Fibroblast of skin of left biceps (primary cell): ENCODE data around the gene CHADL.

Experiments used
- DNase-seq, 2 experiments: peaks; one replicate each; pipeline ENCODE4 v3.0.0-alpha.2; 2013; ENCODE audit warnings: low read depth in 2 of 2

CHADL gene

DNA sequence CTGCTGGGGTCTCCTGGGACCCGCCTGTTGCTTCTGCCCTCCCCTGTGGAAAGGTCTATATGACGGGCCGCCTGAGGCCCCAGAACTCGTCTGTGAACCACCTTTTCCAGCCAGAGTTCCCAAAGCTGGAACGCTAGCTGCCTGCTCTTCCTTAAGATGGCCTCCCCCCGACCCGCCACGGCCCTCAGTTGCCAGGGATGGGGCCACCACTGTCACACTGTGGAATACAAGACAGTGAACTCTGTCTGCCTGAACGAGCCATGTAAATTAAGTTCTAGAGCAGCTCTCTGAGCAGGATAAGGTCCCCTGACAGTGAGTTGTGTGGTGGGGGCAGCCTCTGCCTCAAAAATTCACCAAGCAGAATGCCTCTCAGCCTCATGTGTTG, 10.3 kb downstream of the CHADL start:
- DNase-seq, result no peak

DNA sequence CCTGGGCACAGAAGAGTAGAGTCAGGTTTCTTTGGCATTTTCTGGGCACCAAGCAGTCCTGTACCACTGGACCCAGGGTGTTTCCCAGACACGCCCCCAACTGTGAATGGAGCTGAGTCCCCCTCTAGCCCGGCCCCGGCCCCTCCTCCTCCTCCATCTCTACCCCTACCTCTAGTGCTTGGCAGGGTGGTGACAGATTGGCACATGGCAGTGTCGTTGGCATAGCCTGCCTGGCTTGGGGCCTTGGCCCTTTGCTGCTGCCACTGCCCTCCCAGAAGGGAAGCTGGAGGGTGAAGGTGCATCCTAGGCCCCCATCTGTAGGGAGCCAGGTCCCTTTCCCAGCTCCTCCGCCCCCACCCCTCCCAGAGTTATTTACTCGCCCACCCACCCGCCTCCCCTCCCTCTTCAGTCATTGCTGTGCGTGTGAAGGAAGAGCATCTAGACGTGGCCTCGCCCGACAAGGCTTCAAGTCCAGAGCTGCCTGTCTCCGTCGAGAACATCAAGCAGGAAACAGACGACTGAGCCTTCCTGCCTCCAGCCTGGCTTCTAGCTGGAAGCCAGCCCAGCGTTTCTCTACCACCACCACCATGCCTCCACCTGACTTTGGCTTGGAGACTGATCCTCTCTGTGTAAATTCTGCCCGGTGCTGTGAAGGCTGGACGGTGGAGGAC, 10.9 kb downstream of the CHADL start:
- no peak for DNase-seq

GRCh38 chr22:41229215-41229614, 11.5 kb downstream of the CHADL start:
- no peak for DNase-seq

- no peak for DNase-seq
Measured at GRCh38 chr22:41226723-41227655, 13.7 kb downstream of the CHADL start.

DNA sequence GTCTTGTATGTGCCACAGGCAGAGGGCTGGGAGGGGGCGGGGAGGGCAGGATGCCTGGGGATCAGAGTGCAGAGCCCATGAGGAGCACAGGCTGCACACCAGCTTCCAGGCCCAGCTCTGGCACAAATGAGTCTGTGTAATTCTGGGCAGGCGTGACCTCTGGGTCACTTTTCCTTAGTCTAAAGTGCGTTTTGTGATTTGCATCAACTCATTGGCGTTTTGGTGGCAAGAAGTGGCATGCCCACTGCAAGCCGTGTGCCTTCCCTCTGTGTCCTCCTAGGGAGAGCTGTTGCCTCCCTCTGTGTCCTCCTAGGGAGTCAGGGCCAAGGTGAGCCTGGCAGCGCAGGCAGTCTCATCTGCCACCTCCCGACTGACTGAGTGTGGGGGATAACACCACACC, 17.2 kb downstream of the CHADL start:
- DNase-seq, result no peak

DNA sequence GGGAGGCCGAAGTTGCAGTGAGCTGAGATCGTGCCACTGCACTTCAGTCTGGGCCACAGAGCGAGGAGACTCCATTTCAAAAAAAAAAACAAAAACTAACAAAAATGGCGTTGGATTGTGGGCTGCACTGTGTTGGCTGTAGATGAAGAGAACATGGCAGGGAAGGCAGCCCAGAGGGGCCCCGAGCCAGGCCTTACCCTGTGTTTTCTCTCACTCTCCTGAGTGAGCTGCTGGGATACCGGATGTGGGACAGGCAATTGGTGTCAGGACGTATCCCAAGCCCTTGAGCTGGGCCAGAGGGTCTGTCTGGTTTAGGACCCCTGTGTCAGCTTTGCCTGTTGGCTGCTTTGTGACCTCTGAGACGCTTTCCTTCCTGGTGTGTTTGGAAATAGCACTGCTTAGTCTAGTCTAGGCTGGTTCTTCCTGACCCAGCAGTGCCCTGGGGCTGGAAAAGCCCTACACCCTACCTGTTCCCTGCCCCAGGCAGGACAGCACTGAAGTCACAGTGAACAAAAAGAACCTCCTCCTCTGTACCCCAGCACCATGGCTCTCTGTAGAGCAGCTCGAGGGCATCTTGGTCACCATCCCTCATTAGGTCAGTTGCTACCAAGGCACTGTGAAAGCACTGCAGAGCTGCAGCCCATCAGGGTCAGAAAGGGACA, 17.8 kb downstream of the CHADL start:
- no peak for DNase-seq

DNA sequence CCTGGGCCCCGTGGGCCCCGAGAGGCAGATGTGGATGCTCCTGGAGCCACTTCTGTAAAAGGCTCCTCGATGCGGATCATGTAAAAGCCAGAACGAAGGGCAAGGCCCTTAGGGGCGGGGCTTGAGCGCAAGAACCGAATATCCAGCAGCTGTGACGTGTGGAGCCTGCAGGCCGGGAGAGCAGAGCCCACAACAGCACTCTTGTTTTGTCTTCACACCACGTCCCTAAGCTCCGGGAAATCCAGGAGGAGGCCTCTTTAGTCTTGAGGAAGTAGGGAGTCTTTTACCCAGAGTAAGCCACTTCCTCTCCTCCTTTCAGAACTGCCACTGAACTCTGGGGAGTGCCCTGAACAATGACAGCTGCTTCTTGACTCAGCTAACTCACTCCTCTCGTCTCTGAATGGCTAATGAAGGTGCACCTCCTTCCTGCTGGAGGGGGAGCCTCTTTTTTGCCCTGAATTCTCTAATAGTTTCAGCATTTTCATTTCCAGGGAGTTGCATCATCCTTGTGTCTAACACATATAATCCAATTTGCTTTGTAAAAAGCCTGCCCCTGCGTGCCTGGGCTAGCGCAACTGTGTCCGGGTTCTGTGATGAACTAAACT, 23.1 kb downstream of the CHADL start:
- DNase-seq, result peak; percentile 60 to 68

DNA sequence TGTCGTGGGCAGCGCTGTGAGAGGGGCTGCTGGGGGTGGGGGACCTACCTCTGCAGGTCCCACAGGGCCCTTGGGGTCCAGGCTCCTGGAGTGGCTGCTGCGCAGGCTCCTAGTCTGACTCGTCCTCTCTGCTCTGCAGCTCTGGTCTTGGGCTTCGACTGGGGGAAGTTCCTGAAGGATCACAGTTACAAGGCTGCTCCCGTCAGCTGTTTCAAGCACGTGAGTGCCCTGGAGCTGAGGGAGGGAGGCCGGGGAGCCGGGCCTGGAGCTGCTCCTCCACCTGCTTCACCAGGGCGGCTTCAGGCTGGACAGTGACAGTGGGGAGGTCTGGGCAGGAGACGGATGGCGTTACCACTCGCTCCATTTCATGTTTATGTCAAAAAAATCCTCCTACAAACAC, 23.7 kb downstream of the CHADL start:
- no peak for DNase-seq

DNA sequence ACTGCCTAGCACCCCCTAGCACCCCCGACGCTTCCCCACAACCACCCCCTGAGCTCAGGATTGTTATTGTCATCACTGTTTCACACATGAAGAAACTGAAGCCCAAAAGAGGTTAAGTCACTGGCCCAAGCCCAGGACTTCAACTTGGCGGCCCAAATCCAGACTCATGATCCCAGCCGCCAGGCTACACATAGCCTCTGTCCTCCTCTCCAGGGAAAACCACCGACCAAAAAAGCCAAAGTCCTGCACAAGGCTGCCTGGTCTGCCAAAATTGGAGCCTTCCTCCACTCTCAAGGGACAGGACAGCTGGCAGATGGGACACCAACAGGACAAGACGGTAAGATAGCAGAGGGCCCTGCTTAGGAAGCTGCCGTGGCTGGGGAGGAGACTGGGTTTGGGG, 24.8 kb downstream of the CHADL start:
- no peak for DNase-seq

- no peak for DNase-seq
Measured at GRCh38 chr22:41215409-41215808, 25.3 kb downstream of the CHADL start.

DNA sequence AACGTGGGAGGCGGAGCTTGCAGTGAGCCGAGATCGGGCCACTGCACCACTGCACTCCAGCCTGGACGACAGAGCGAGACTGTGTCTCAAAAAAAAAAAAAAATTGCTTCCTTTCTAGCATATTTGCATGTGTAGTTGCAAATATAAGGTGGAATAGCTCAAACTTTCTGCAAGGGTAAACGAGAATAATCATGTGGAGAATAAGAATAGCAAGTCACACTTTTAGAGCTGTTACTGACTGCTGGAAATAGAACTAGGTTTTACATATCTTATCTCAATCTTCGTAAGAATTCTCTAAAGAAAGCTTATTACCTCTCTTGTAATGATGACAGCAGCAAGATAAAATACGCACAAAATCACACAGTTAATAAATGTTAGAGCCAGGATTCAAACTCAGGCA, 34.0 kb downstream of the CHADL start:
- no peak for DNase-seq

DNA sequence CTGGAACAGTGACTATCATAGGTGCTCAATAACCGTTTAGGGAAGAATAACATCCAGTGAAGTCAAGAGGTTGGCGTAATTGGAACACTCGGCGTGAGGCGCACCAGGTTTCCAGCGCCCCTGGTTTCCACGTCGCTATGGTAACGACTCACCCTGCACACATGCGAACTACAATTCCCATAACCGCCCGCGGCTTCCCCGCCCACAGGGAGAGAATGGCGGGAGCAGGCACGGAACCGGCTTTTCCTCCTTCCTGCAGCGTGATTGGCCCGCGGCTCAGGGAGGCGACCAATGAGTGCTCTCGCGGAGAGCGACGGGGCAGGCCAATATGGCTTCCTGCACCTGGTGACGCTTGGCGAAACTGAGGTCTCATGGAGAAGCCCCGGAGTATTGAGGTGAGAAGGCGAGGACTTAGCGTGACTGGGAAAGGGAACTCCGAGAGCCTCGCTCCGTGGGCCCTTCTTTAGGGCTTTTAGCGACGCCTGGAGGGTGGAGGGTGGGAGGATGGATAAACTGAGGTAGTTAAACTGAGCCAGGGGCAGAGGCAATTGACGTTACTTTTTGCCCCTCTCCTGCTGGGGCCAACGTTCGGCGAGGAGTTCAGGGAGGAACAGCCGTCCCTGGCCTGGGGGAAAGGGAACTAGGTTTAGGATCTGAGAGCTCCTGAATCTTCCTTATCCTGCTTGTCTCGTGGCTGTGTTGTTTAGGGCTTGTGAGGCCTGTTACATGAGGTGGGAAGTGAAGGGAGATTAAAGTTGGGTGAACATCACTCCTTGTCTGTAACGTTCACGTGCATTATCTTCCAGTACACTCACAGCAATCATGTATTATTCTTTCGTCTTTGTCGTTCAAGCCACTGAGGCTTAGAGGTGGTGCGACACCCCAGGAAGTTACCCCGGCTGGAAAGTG, 35.5 kb downstream of the CHADL start, which contains the start of gene L3MBTL2:
Gene L3MBTL2, plus strand, starts transcription at position 321 of the 909 bp plus-strand sequence. Its CDS starts 51 bp downstream, at position 372.
- peak; percentile 78 to 81 for DNase-seq

GRCh38 chr22:41204066-41204465, 36.7 kb downstream of the CHADL start:
- no peak for DNase-seq

GRCh38 chr22:41203118-41203517, 37.6 kb downstream of the CHADL start:
- DNase-seq, result no peak

GRCh38 chr22:41201141-41201540, 39.6 kb downstream of the CHADL start:
- no peak for DNase-seq

DNA sequence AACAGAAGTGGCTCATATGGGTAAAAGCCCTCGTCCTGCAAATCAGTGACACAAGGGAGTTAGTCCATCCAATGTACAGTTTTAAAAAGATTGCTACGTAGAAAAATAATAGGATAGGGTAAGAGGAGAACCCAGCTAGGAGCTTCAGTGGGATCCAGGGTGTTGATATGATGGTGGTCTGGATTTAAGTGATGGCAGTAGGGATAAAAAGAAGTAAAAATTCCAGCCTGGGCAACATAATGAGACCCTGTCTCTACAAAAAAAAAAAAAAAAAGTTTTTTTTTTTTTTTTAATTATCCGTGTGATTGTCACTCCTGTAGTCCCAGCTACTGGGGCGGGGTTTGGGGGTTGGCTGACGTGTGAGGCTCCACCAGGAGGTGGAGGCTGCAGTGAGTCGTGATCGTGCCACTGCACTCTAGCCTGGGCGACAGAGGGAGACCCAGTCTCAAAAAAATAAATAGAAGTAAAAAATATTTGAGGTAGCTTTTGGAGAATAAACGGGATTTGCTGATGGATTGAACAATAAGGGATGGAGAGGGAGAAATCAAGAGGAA, 42.6 kb downstream of the CHADL start:
- DNase-seq, result no peak

DNA sequence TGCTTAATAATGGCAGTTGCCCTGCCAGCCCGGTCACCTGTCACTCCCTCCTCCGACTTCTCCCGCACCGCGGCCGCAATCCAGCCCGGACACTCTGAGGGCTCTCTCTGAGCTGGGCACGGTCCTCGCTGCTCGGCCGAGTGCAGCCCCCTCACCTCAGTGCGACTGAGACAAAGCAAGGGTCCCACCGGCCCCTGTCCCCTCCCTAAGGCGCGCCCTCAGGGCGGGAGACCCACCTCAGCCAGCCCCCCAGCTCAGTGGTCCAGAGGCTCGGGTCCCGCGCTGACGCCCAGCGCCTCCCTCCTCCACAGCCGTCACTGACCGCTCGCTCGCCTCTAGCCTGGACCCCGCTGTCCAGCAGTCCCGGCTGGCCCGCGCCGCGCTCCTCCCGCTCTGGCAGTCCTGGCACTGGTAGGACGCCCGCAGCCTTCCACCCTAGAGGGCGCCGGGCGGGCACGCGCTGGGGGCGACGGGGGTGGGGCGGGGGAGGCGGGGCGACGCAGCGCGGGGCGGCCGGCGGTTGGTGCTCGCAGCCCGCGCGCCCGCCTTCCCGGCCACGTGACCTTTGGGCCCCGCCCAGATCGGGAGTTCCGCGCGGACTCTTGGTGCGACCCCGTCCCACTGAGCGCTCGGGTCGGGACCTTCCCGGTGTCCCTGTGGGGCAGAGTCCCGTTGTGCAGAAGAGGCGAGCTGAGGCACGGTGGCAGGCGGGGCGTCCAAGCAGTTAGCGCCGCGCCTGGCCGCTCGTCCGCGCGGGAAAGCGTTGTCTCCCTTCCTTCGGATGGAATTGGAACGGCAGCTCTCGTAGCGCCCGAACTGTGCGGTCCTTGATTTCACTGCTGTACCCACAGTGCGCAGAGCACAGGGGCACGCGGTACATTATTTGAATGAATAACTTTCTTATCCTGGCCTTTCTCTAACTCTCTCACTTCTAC, 43.4 kb downstream of the CHADL start:
- DNase-seq, result no peak

- DNase-seq, result no peak
Measured at GRCh38 chr22:41193829-41194228, 46.9 kb downstream of the CHADL start.

DNA sequence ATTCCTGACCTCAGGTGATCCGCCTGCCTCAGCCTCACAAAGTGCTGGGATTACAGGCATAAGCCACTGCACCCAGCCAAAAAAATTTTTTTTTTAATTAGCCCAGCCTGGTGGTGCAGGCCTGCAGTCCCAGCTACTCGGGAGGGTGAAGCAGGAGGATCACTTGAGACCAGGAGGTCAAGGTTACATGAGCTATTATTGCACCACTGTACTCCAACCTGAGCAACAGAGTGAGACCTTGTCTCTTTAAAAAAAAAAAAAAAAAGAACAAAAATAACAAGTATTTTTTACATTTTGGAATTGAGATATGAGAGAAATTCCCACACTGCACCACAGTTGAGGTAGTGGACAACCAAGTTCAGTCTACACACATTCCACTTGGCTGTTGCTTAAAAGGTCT, 49.3 kb downstream of the CHADL start:
- no peak for DNase-seq

GRCh38 chr22:41184679-41185078, 56.1 kb downstream of the CHADL start:
- no peak for DNase-seq
